IMR-90 (cell line): ENCODE results near the gene SCYL3. TPM values are rescaled to one million over a fixed set of nuclear protein-coding genes. Genes with fewer than 3 reads are reported as not detected.

Experiments used
- ATAC-seq: fragments of 200-7000 bp; cut with Tn5 transposase; 2 replicates; pipeline ENCODE4 v1.9.1; 2020; ENCODE audit warnings: low read depth, mild to moderate bottlenecking, moderate library complexity
- BruUV-seq: library from RNA; stranded (reverse); fragments of 400-500 nt; replicated peaks from 2 replicates; lab custom pipeline; 2021; lab: Mats Ljungman, UMichigan
- CTCF ChIA-PET: fragments of 300-600 bp; formaldehyde crosslinking; extraction: SDS; loops from one replicate; lab custom pipeline; 2021; ENCODE audit warnings: antibody characterized with exemption; lab: Yijun Ruan, JAX
- POLR2A ChIA-PET: fragments of 300-600 bp; sonication (Branson Sonifier 250); formaldehyde crosslinking; loops from one replicate; lab custom pipeline; 2022; ENCODE audit warnings: antibody characterized with exemption; ENCODE audit not compliant: unreplicated experiment; lab: Charles Lee
- DNase-seq: peaks from one replicate; pipeline ENCODE4 v3.0.0; 2013
- H2AFZ ChIP-seq: replicated peaks from 2 replicates; pipeline ENCODE3; 2013; ENCODE audit warnings: low read length, mild to moderate bottlenecking; ENCODE audit not compliant: poor library complexity
- H2AK5ac ChIP-seq: 2 replicates; pipeline ENCODE4 v1.6.1; 2013; ENCODE audit warnings: low read depth, low read length, inconsistent platforms
- H2AK9ac ChIP-seq: replicated peaks from 2 replicates; pipeline ENCODE3; 2013; ENCODE audit warnings: mild to moderate bottlenecking, low read depth, low read length, moderate library complexity; ENCODE audit not compliant: poor library complexity
- H2BK120ac ChIP-seq: 2 replicates; pipeline ENCODE4 v1.6.1; 2013; ENCODE audit warnings: low read depth, low read length, inconsistent platforms
- H2BK15ac ChIP-seq: 3 replicates; pipeline ENCODE4 v1.6.1; 2013; ENCODE audit warnings: low read depth, low read length, inconsistent platforms
- H2BK20ac ChIP-seq: 2 replicates; pipeline ENCODE4 v1.6.1; 2013; ENCODE audit warnings: low read depth, mild to moderate bottlenecking, inconsistent platforms, low read length, moderate library complexity
- H2BK5ac ChIP-seq: 2 replicates; pipeline ENCODE4 v1.6.1; 2013; ENCODE audit warnings: mild to moderate bottlenecking, low read depth, low read length, inconsistent platforms; ENCODE audit not compliant: poor library complexity, severe bottlenecking
- H3K14ac ChIP-seq: replicated peaks from 2 replicates; pipeline ENCODE4 v1.6.1; 2013; ENCODE audit warnings: low read depth, low read length, inconsistent platforms
- H3K18ac ChIP-seq: 2 replicates; pipeline ENCODE4 v1.6.1; 2013; ENCODE audit warnings: low read depth, low read length, control low read depth
- H3K23ac ChIP-seq: 2 replicates; pipeline ENCODE4 v1.6.1; 2013; ENCODE audit warnings: low read depth, low read length, inconsistent platforms
- H3K27ac ChIP-seq: 2 replicates; pipeline ENCODE4 v1.5.1; 2013; ENCODE audit warnings: mild to moderate bottlenecking, control low read depth, low read length; ENCODE audit not compliant: insufficient read depth
- H3K27me3 ChIP-seq: 2 replicates; pipeline ENCODE4 v1.6.1; 2013; ENCODE audit warnings: low read length; ENCODE audit not compliant: control insufficient read depth, insufficient read depth
- H3K36me3 ChIP-seq: 2 replicates; pipeline ENCODE4 v1.6.1; 2013; ENCODE audit warnings: low read length, mixed read lengths; ENCODE audit not compliant: control insufficient read depth, insufficient read depth
- H3K4ac ChIP-seq: 2 replicates; pipeline ENCODE4 v1.6.1; 2013; ENCODE audit warnings: low read depth, low read length, inconsistent platforms
- H3K4me1 ChIP-seq: 2 replicates; pipeline ENCODE4 v1.6.1; 2013; ENCODE audit warnings: low read length, mixed read lengths; ENCODE audit not compliant: control insufficient read depth, insufficient read depth
- H3K4me2 ChIP-seq: 2 replicates; pipeline ENCODE4 v1.6.1; 2013; ENCODE audit warnings: low read depth, mild to moderate bottlenecking, control low read depth, low read length, moderate library complexity
- H3K4me3 ChIP-seq: 2 replicates; pipeline ENCODE4 v1.5.1; 2013; ENCODE audit warnings: low read depth, mild to moderate bottlenecking, control low read depth, low read length, moderate library complexity; ENCODE audit not compliant: insufficient read depth
- H3K56ac ChIP-seq: 2 replicates; pipeline ENCODE4 v1.6.1; 2013; ENCODE audit warnings: low read length, inconsistent platforms; ENCODE audit not compliant: insufficient read depth; ENCODE audit errors: extremely low read depth
- H3K79me1 ChIP-seq, 2 experiments: 2 replicates each; pipeline ENCODE4 v1.6.1; 2013; ENCODE audit warnings: low read length in 2 of 2, inconsistent platforms in 1 of 2, low read depth in 1 of 2
- H3K9ac ChIP-seq: 2 replicates; pipeline ENCODE4 v1.6.1; 2013; ENCODE audit warnings: low read depth, low read length, control low read depth
- H3K9me1 ChIP-seq: 2 replicates; pipeline ENCODE4 v1.6.1; 2013; ENCODE audit warnings: low read length, inconsistent platforms; ENCODE audit not compliant: insufficient read depth
- H3K9me3 ChIP-seq: 2 replicates; pipeline ENCODE4 v1.6.1; 2013; ENCODE audit warnings: low read length; ENCODE audit not compliant: control insufficient read depth, insufficient read depth
- H4K20me1 ChIP-seq: 2 replicates; pipeline ENCODE4 v1.6.1; 2013; ENCODE audit warnings: low read length, inconsistent platforms; ENCODE audit not compliant: insufficient read depth
- H4K5ac ChIP-seq: 2 replicates; pipeline ENCODE4 v1.6.1; 2013; ENCODE audit warnings: mild to moderate bottlenecking, low read depth, low read length, control low read depth
- H4K8ac ChIP-seq, 2 experiments: 2 replicates each; pipeline ENCODE4 v1.6.1; 2013; ENCODE audit warnings: low read depth in 2 of 2, low read length in 2 of 2, control low read depth in 1 of 2, inconsistent platforms in 1 of 2
- H4K91ac ChIP-seq: 2 replicates; pipeline ENCODE4 v1.6.1; 2013; ENCODE audit warnings: low read depth, low read length, inconsistent platforms; ENCODE audit not compliant: insufficient read depth
- BHLHE40 ChIP-seq: fragments of 150-350 bp; IDR thresholded peaks from 2 replicates; pipeline ENCODE4 v1.6.1; 2016; ENCODE audit warnings: mild to moderate bottlenecking, low read depth, low read length
- CEBPB ChIP-seq: IDR thresholded peaks from 2 replicates; pipeline ENCODE4 v1.6.1; 2012; ENCODE audit warnings: low read depth, low read length, improper control_type of control experiment
- CHD1 ChIP-seq: IDR thresholded peaks from 2 replicates; pipeline ENCODE4 v1.6.1; 2012; ENCODE audit warnings: low read depth, low read length, improper control_type of control experiment
- FOS ChIP-seq: fragments of 150-350 bp; IDR thresholded peaks from 2 replicates; pipeline ENCODE4 v1.6.1; 2016; ENCODE audit warnings: low read depth, low read length
- MAFK ChIP-seq: IDR thresholded peaks from 2 replicates; pipeline ENCODE4 v1.6.1; 2012; ENCODE audit warnings: low read depth, low read length, improper control_type of control experiment
- MAZ ChIP-seq: IDR thresholded peaks from 2 replicates; pipeline ENCODE4 v1.6.1; 2012; ENCODE audit warnings: low read depth, mild to moderate bottlenecking, low read length, improper control_type of control experiment, moderate library complexity, borderline replicate concordance
- MXI1 ChIP-seq: IDR thresholded peaks from 2 replicates; pipeline ENCODE4 v1.6.1; 2012; ENCODE audit warnings: low read depth, mild to moderate bottlenecking, low read length, moderate library complexity, borderline replicate concordance
- NFE2L2 ChIP-seq: fragments of 150-350 bp; IDR thresholded peaks from 2 replicates; pipeline ENCODE4 v1.6.1; 2016; ENCODE audit warnings: low read depth, mild to moderate bottlenecking, low read length
- POLR2A ChIP-seq: IDR thresholded peaks from 2 replicates; pipeline ENCODE4 v1.6.1; 2012; ENCODE audit warnings: mild to moderate bottlenecking, low read depth, low read length
- RCOR1 ChIP-seq: IDR thresholded peaks from 2 replicates; pipeline ENCODE4 v1.6.1; 2012; ENCODE audit warnings: mild to moderate bottlenecking, low read length, improper control_type of control experiment; ENCODE audit not compliant: insufficient replicate concordance
- RFX5 ChIP-seq: IDR thresholded peaks from 2 replicates; pipeline ENCODE4 v1.8.0; 2012; ENCODE audit warnings: low read depth, mild to moderate bottlenecking, low read length, moderate library complexity
- SMC3 ChIP-seq: fragments of 150-350 bp; IDR thresholded peaks from 2 replicates; pipeline ENCODE4 v1.6.1; 2016; ENCODE audit warnings: low read depth, mild to moderate bottlenecking, antibody characterized with exemption, low read length, moderate library complexity
- USF2 ChIP-seq: fragments of 150-350 bp; IDR thresholded peaks from 2 replicates; pipeline ENCODE4 v1.6.1; 2017; ENCODE audit warnings: mild to moderate bottlenecking, antibody characterized with exemption, low read length, low read depth
- WGBS, 2 experiments: methylation state at CpG; one replicate each; pipeline versions ENCODE4 v1.1.5 to v1.1.7; 2013; ENCODE audit warnings: missing lambda C conversion rate in 2 of 2; ENCODE audit not compliant: insufficient read length in 1 of 2; ENCODE audit errors: extremely low coverage in 2 of 2; 5-methylcytosine and 5-hydroxymethylcytosine counted together
- dilution Hi-C: fragments of 300-500 bp; cut with HindIII; formaldehyde crosslinking; loops from one replicate; pipeline ENCODE4 v1.14.3; 2018; ENCODE audit warnings: low sequenced_read_pairs; ENCODE audit not compliant: unreplicated experiment
- in situ Hi-C: fragments of 300-500 bp; cut with MboI; formaldehyde crosslinking; loops from 3 replicates; pipeline ENCODE4 v1.14.3; 2019; ENCODE audit warnings: low sequenced_read_pairs, inconsistent platforms, mixed read lengths
- intact Hi-C: fragments of 100-400 bp; cut with micrococcal nuclease; formaldehyde crosslinking; loops from 2 replicates; pipeline ENCODE4 v1.10.0; 2022
- polyA plus RNA-seq, 3 experiments: library from polyadenylated mRNA; depleted of rRNA; stranded (reverse); fragments of >200 nt; gene quantifications; 2 replicates each; pipeline ENCODE4 v1.2.3, GENCODE V29; 2012; ENCODE audit warnings: low replicate concordance in 1 of 3
- total RNA-seq: library from RNA; depleted of rRNA; stranded (reverse); fragments of >200 nt; gene quantifications from 2 replicates; pipeline ENCODE4 v1.2.3, GENCODE V29; 2012
- TF ChIP-seq, protein P1 (sequence below): fragments of 150-350 bp; IDR thresholded peaks from 2 replicates; pipeline ENCODE4 v1.6.1; 2016; ENCODE audit warnings: low read depth, mild to moderate bottlenecking, low read length, moderate library complexity, borderline replicate concordance
- TF ChIP-seq, protein P2 (sequence below): conservative IDR thresholded peaks from 2 replicates; pipeline ENCODE4 v1.5.1; 2012; ENCODE audit warnings: mild to moderate bottlenecking, low read depth, low read length, improper control_type of control experiment

Gene SCYL3
- total and polyA plus RNA-seq, 2 of the 4 experiments (the other 2 are of a cell fraction) = 3.9 to 8.4 TPM

GRCh38 chr1:169814265-169814664 lies 79.4 kb downstream of the SCYL3 start:
- H3K9me3 ChIP-seq = no peaks in the 10 kb centered on the region
- no peak overlapping the region for H3K56ac ChIP-seq
- no peaks in the 10 kb centered on the region for H3K36me3 ChIP-seq
- H3K14ac ChIP-seq = no peak overlapping the region
- no peaks in the 10 kb centered on the region for H3K9me1 ChIP-seq
- WGBS, 2 experiments = no CpG with 5 or more reads among the region's 2 CpGs
- no peak overlapping the region for H3K27ac ChIP-seq
- ATAC-seq (no peak), DNase-seq (no peak)
- no peak overlapping the region for H2BK15ac ChIP-seq
- TF ChIP-seq POLR2A (no peak), MAZ (no peak), SMC3 (no peak), RCOR1 (no peak), CHD1 (no peak), MAFK (no peak), NFE2L2 (no peak), USF2 (no peak), RFX5 (no peak), CEBPB (no peak), FOS (no peak), BHLHE40 (no peak), MXI1 (no peak)
- TF ChIP-seq, protein P1, sequence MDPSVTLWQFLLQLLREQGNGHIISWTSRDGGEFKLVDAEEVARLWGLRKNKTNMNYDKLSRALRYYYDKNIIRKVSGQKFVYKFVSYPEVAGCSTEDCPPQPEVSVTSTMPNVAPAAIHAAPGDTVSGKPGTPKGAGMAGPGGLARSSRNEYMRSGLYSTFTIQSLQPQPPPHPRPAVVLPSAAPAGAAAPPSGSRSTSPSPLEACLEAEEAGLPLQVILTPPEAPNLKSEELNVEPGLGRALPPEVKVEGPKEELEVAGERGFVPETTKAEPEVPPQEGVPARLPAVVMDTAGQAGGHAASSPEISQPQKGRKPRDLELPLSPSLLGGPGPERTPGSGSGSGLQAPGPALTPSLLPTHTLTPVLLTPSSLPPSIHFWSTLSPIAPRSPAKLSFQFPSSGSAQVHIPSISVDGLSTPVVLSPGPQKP = no peak
- TF ChIP-seq, protein P2, sequence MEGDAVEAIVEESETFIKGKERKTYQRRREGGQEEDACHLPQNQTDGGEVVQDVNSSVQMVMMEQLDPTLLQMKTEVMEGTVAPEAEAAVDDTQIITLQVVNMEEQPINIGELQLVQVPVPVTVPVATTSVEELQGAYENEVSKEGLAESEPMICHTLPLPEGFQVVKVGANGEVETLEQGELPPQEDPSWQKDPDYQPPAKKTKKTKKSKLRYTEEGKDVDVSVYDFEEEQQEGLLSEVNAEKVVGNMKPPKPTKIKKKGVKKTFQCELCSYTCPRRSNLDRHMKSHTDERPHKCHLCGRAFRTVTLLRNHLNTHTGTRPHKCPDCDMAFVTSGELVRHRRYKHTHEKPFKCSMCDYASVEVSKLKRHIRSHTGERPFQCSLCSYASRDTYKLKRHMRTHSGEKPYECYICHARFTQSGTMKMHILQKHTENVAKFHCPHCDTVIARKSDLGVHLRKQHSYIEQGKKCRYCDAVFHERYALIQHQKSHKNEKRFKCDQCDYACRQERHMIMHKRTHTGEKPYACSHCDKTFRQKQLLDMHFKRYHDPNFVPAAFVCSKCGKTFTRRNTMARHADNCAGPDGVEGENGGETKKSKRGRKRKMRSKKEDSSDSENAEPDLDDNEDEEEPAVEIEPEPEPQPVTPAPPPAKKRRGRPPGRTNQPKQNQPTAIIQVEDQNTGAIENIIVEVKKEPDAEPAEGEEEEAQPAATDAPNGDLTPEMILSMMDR = no peak
- no peak overlapping the region for H2AK5ac ChIP-seq
- H3K9ac ChIP-seq = no peak overlapping the region
- CTCF ChIA-PET = no interaction called here
- H2AFZ ChIP-seq = no peak overlapping the region
- no peak overlapping the region for H2BK120ac ChIP-seq
- POLR2A ChIA-PET = no interaction called here
- no peaks in the 10 kb centered on the region for H3K4me1 ChIP-seq
- no peak overlapping the region for H3K18ac ChIP-seq
- H4K20me1 ChIP-seq = no peaks in the 10 kb centered on the region
- no TSS peak for BruUV-seq
- H4K8ac ChIP-seq = no peak overlapping the region
- no peak overlapping the region for H3K4me3 ChIP-seq
- no peak overlapping the region for H3K23ac ChIP-seq
- H2AK9ac ChIP-seq = no peak overlapping the region
- H2BK5ac ChIP-seq = no peak overlapping the region
- intact Hi-C loops (loop anchor here (10.0 kb wide), 1 partner anchor 1209 kb away; no protein-coding TSS in a partner anchor), dilution Hi-C loops (no loop called here), in situ Hi-C loops (no loop called here)
- H3K79me1 ChIP-seq = no peaks in the 10 kb centered on the region
- no peak overlapping the region for H4K91ac ChIP-seq
- no peak overlapping the region for H3K4me2 ChIP-seq
- H2BK20ac ChIP-seq = no peak overlapping the region
- no peak overlapping the region for H3K4ac ChIP-seq
- no peaks in the 10 kb centered on the region for H3K27me3 ChIP-seq
- no peak overlapping the region for H4K5ac ChIP-seq
